ENCODE results near the gene SSR4. TPM values are rescaled to one million over a fixed set of nuclear protein-coding genes. Genes with fewer than 3 reads are reported as not detected.
A peak's percentile ranks its signal among the peaks of the same experiment; 100 is the strongest.

SSR4 gene
- total and polyA plus RNA-seq, 12 donors, result 162 to 1,349 (median 366) TPM

GRCh38 chrX:153765138-153766079 lies 29.1 kb upstream of the SSR4 start:
- Histone ChIP-seq H3K4me3 (peak overlapping the region in 1 of 4 donors; percentile 42), H3K36me3 (replicated peaks in 1 of 2) (no peaks in the 10 kb centered on the region), H3K9me3 (replicated peaks in 1 of 3) (no peaks in the 10 kb centered on the region), H3K27me3 (no peaks in the 10 kb centered on the region), H3K4me1 (replicated peaks in 1 of 2) (peaks cover 0 to 18% of the 10 kb centered on the region in 2 donors), H3K27ac (peak overlapping the region; percentile 7 to 87 (median 75))
- peak in 6 of 7 donors; percentile 32 to 69 (median 56) for DNase-seq
- TF ChIP-seq POLR2A (IDR thresholded peaks at IDR 0.05), result peak in 1 of 2 donors; percentile 12
- no peak for TF ChIP-seq CTCF (IDR thresholded peaks at IDR 0.05)
- intact Hi-C loops (cut with DNase I), result loop anchor here in 1 of 2 donors (5.0 kb wide), 1 partner anchor 192 kb away; no protein-coding TSS in a partner anchor
- 18 to 77% (median 54%) methylated on average over 13 to 27 of the region's 27 CpGs; no CpG with 5 or more reads in 1 of the 4 donors for WGBS, 4 donors

GRCh38 chrX:153766098-153766817 lies 28.2 kb upstream of the SSR4 start:
- H3K4me3 ChIP-seq, result peak overlapping the region in 1 of 4 donors; percentile 42

DNA sequence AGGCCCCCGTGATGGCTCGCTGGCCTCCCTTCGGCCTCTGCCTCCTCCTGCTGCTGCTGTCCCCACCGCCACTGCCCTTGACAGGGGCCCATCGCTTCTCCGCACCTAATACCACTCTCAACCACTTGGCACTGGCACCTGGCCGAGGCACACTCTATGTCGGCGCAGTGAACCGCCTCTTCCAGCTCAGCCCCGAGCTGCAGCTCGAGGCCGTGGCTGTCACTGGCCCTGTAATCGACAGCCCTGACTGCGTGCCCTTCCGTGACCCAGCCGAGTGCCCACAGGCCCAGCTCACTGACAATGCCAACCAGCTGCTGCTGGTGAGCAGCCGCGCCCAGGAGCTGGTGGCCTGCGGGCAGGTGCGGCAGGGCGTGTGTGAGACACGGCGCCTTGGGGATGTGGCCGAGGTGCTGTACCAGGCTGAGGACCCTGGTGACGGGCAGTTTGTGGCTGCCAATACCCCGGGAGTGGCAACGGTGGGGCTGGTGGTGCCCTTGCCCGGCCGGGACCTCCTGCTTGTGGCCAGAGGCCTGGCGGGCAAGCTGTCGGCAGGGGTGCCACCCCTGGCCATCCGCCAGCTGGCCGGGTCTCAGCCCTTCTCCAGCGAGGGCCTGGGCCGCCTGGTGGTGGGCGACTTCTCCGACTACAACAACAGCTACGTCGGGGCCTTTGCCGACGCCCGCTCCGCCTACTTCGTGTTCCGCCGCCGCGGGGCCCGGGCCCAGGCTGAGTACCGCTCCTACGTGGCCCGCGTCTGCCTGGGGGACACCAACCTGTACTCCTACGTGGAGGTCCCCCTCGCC lies 27.4 kb upstream of the SSR4 start:
- Histone ChIP-seq H3K9me3 (replicated peaks in 1 of 3) (no peaks in the 10 kb centered on the region), H3K27ac (peak overlapping the region; percentile 21 to 87 (median 75)), H3K4me3 (no peak overlapping the region), H3K36me3 (replicated peaks in 1 of 2) (peaks cover 0 to 10% of the 10 kb centered on the region in 2 donors), H3K4me1 (replicated peaks in 1 of 2) (peaks cover 0 to 18% of the 10 kb centered on the region in 2 donors), H3K27me3 (no peaks in the 10 kb centered on the region)
- intact Hi-C loops (cut with DNase I), result loop anchor here in 1 of 2 donors (5.0 kb wide), 1 partner anchor 190 kb away; no protein-coding TSS in a partner anchor
- 43 to 78% (median 66%) methylated on average over 6 to 56 of the region's 56 CpGs for WGBS, 4 donors
- TF ChIP-seq POLR2A (IDR thresholded peaks at IDR 0.05), result peak in 1 of 2 donors; percentile 34
- TF ChIP-seq CTCF (IDR thresholded peaks at IDR 0.05), result peak in 4 of 6 experiments; percentile 17 to 36 (median 20)
- peak; percentile 49 to 83 (median 77) for DNase-seq

More at GRCh38 chrX:153766098-153766817, 28.2 kb upstream of the SSR4 start:
- no peak for TF ChIP-seq CTCF (IDR thresholded peaks at IDR 0.05)
- TF ChIP-seq POLR2A (IDR thresholded peaks at IDR 0.05), result peak in 1 of 2 donors; percentile 39
- H3K27ac ChIP-seq, result peak overlapping the region; percentile 21 to 87 (median 75)
- H3K27me3 ChIP-seq, result no peaks in the 10 kb centered on the region
- peaks cover 0 to 8% of the 10 kb centered on the region in 2 donors for H3K36me3 ChIP-seq (replicated peaks in 1 of 2)
- intact Hi-C loops (cut with DNase I), result loop anchor here in 1 of 2 donors (5.0 kb wide), 1 partner anchor 191 kb away; no protein-coding TSS in a partner anchor
- no peaks in the 10 kb centered on the region for H3K9me3 ChIP-seq (replicated peaks in 1 of 3)
- WGBS, 4 donors, result 13 to 57% (median 33%) methylated on average over 17 to 21 of the region's 21 CpGs
- peaks cover 0 to 18% of the 10 kb centered on the region in 2 donors for H3K4me1 ChIP-seq (replicated peaks in 1 of 2)
- peak; percentile 54 to 78 (median 73) for DNase-seq

All from adrenal gland (tissue), 12 donors.